H1 (cell line): Measurements from ENCODE around the gene PGM2L1. TPM values are rescaled to one million over a fixed set of nuclear protein-coding genes. Genes with fewer than 3 reads are reported as not detected.

Source experiments
- CTCF ChIA-PET: fragments of 300-600 bp; sonication (Branson Sonifier 250); formaldehyde crosslinking; loops from one replicate; lab custom pipeline; 2021; ENCODE audit not compliant: partially characterized antibody; lab: Charles Lee
- POLR2A ChIA-PET: fragments of 300-600 bp; sonication (Branson Sonifier 250); formaldehyde crosslinking; loops from one replicate; lab custom pipeline; 2021; ENCODE audit warnings: inconsistent platforms; ENCODE audit not compliant: partially characterized antibody; lab: Charles Lee
- DNase-seq, 2 experiments: peaks; one replicate each; pipeline versions ENCODE4 v3.0.0 to v3.0.0-alpha.2; 2010 to 2022; ENCODE audit warnings: low spot score in 2 of 2, low read depth in 1 of 2, mixed read lengths in 1 of 2
- FAIRE-seq: peaks from 2 replicates; lab custom pipeline; 2011; peaks lifted over from hg19 to GRCh38; lab: Jason Lieb, UNC
- H2AFZ ChIP-seq: 2 replicates; pipeline ENCODE4 v1.8.1; 2012; ENCODE audit warnings: low read length, inconsistent platforms
- H2AK5ac ChIP-seq: 2 replicates; pipeline ENCODE4 v1.6.1; 2013; ENCODE audit warnings: low read depth, low read length
- H2BK120ac ChIP-seq: replicated peaks from 2 replicates; pipeline ENCODE3; 2013; ENCODE audit warnings: low read depth, low read length, inconsistent platforms
- H2BK12ac ChIP-seq: 2 replicates; pipeline ENCODE4 v1.6.1; 2013; ENCODE audit warnings: low read depth, low read length
- H2BK15ac ChIP-seq: 2 replicates; pipeline ENCODE4 v1.6.1; 2013; ENCODE audit warnings: low read length
- H2BK20ac ChIP-seq: 2 replicates; pipeline ENCODE4 v1.6.1; 2013; ENCODE audit warnings: low read length
- H2BK5ac ChIP-seq: 2 replicates; pipeline ENCODE4 v1.6.1; 2013; ENCODE audit warnings: low read depth, low read length
- H3K14ac ChIP-seq: 2 replicates; pipeline ENCODE4 v1.6.1; 2013; ENCODE audit warnings: inconsistent platforms; ENCODE audit not compliant: insufficient read length
- H3K18ac ChIP-seq: 2 replicates; pipeline ENCODE4 v1.6.1; 2013; ENCODE audit warnings: low read length; ENCODE audit errors: extremely low read depth
- H3K23ac ChIP-seq: 2 replicates; pipeline ENCODE4 v1.6.1; 2013; ENCODE audit warnings: inconsistent platforms; ENCODE audit not compliant: insufficient read length
- H3K23me2 ChIP-seq: 2 replicates; pipeline ENCODE4 v1.6.1; 2013; ENCODE audit warnings: low read depth, low read length
- H3K27ac ChIP-seq: 2 replicates; pipeline ENCODE4 v1.6.1; 2011; ENCODE audit warnings: low read depth, low read length, inconsistent platforms
- H3K27me3 ChIP-seq, 4 experiments: replicated peaks in 1 of 4; 1 replicate in 1 of 4; 2 replicates in 3 of 4; pipeline versions ENCODE4 v1.6.1 to v1.8.1; 2011 to 2013; ENCODE audit warnings: low read length in 3 of 4, mild to moderate bottlenecking in 3 of 4, inconsistent platforms in 2 of 4, mixed read lengths in 2 of 4, moderate library complexity in 1 of 4; ENCODE audit not compliant: control insufficient read depth in 3 of 4, insufficient read depth in 3 of 4; ENCODE audit errors: extremely low read depth in 1 of 4
- H3K36me3 ChIP-seq, 4 experiments: 2 replicates each; pipeline versions ENCODE4 v1.6.1 to v1.8.1; 2011 to 2013; ENCODE audit warnings: mild to moderate bottlenecking in 4 of 4, low read length in 3 of 4, moderate library complexity in 2 of 4, control low read depth in 1 of 4, inconsistent platforms in 1 of 4; ENCODE audit not compliant: insufficient read depth in 4 of 4, control insufficient read depth in 2 of 4
- H3K4ac ChIP-seq: replicated peaks from 2 replicates; pipeline ENCODE3; 2013; ENCODE audit warnings: low read length, low read depth, mixed read lengths, inconsistent platforms; ENCODE audit not compliant: insufficient read length
- H3K4me1 ChIP-seq, 4 experiments: replicated peaks in 1 of 4; 1 replicate in 1 of 4; 2 replicates in 3 of 4; pipeline versions ENCODE4 v1.6.1 to v1.8.1; 2011 to 2013; ENCODE audit warnings: low read length in 3 of 4, inconsistent platforms in 2 of 4, mixed read lengths in 1 of 4; ENCODE audit not compliant: insufficient read depth in 4 of 4, control insufficient read depth in 3 of 4
- H3K4me2 ChIP-seq, 2 experiments: 2 replicates each; pipeline versions ENCODE4 v1.6.1 to v1.8.1; 2011 to 2013; ENCODE audit warnings: low read depth in 2 of 2, low read length in 2 of 2, control low read depth in 1 of 2, inconsistent platforms in 1 of 2, mild to moderate bottlenecking in 1 of 2; ENCODE audit not compliant: insufficient read depth in 1 of 2
- H3K4me3 ChIP-seq, 4 experiments: fragments of 200-600, 300-600 bp in 1 of 4; sonication (generic), shearing (Covaris generic), sonication (Bioruptor Twin) in 1 of 4; 2 replicates each; pipeline versions ENCODE4 v1.5.1 to v1.8.1; 2011 to 2016; ENCODE audit warnings: low read length in 4 of 4, low read depth in 3 of 4, control low read depth in 2 of 4, inconsistent platforms in 2 of 4, mild to moderate bottlenecking in 2 of 4, mixed read lengths in 1 of 4, moderate library complexity in 1 of 4; ENCODE audit not compliant: insufficient read depth in 2 of 4; ENCODE audit errors: extremely low read depth in 1 of 4
- H3K56ac ChIP-seq: replicated peaks from 2 replicates; pipeline ENCODE3; 2013; ENCODE audit warnings: low read depth, mild to moderate bottlenecking, mixed read lengths, low read length, inconsistent platforms; ENCODE audit not compliant: insufficient read length
- H3K79me1 ChIP-seq: 2 replicates; pipeline ENCODE4 v1.6.1; 2013; ENCODE audit warnings: low read depth, low read length, control low read depth
- H3K79me2 ChIP-seq, 2 experiments: 2 replicates each; pipeline versions ENCODE4 v1.6.1 to v1.8.1; 2012 to 2013; ENCODE audit warnings: low read length in 2 of 2, mild to moderate bottlenecking in 2 of 2, inconsistent platforms in 1 of 2; ENCODE audit not compliant: insufficient read depth in 2 of 2, control insufficient read depth in 1 of 2
- H3K9ac ChIP-seq, 4 experiments: replicated peaks in 1 of 4; 1 replicate in 1 of 4; 2 replicates in 3 of 4; pipeline versions ENCODE4 v1.6.1 to v1.8.1; 2011 to 2013; ENCODE audit warnings: low read depth in 3 of 4, low read length in 3 of 4, control low read depth in 2 of 4, mild to moderate bottlenecking in 2 of 4, moderate library complexity in 2 of 4, inconsistent platforms in 1 of 4; ENCODE audit errors: extremely low read depth in 1 of 4
- H3K9me3 ChIP-seq, 2 experiments: 2 replicates each; pipeline versions ENCODE4 v1.6.1 to v1.8.1; 2012 to 2013; ENCODE audit warnings: mild to moderate bottlenecking in 2 of 2, moderate library complexity in 2 of 2, control low read depth in 1 of 2, inconsistent platforms in 1 of 2, low read depth in 1 of 2, low read length in 1 of 2, mixed read lengths in 1 of 2; ENCODE audit not compliant: insufficient read depth in 2 of 2
- H4K20me1 ChIP-seq, 2 experiments: replicated peaks in 1 of 2; 2 replicates each; pipeline versions ENCODE3 to v1.8.1; 2011 to 2013; ENCODE audit warnings: inconsistent platforms in 2 of 2, low read length in 2 of 2, mild to moderate bottlenecking in 1 of 2; ENCODE audit not compliant: insufficient read depth in 2 of 2, control insufficient read depth in 1 of 2
- H4K5ac ChIP-seq: 2 replicates; pipeline ENCODE4 v1.6.1; 2013; ENCODE audit warnings: low read length, low read depth, mixed read lengths, inconsistent platforms; ENCODE audit not compliant: insufficient read length
- H4K8ac ChIP-seq: 2 replicates; pipeline ENCODE4 v1.8.0; 2013; ENCODE audit warnings: mild to moderate bottlenecking, moderate library complexity, low read length, inconsistent platforms; ENCODE audit not compliant: insufficient read depth; ENCODE audit errors: extremely low read depth
- H4K91ac ChIP-seq: replicated peaks from 2 replicates; pipeline ENCODE3; 2013; ENCODE audit warnings: low read length, mixed read lengths, inconsistent platforms; ENCODE audit not compliant: insufficient read length
- ASH2L ChIP-seq: fragments of 200-600, 300-600 bp; sonication (generic); IDR thresholded peaks from one replicate; pipeline ENCODE4 v1.7.1; 2017; ENCODE audit warnings: low read length
- CBX5 ChIP-seq: fragments of 300-800, 300-1000 bp; sonication (generic); IDR thresholded peaks from 2 replicates; pipeline ENCODE4 v1.7.1; 2016; ENCODE audit warnings: antibody characterized with exemption, low read length, low read depth
- CTBP2 ChIP-seq: IDR thresholded peaks from 2 replicates; pipeline ENCODE4 v1.7.0; 2011; ENCODE audit warnings: borderline replicate concordance, mild to moderate bottlenecking, moderate library complexity, mixed read lengths, low read length; ENCODE audit not compliant: insufficient read depth, insufficient read length
- EZH2 ChIP-seq: fragments of 200-600 bp; sonication (generic); IDR thresholded peaks from 2 replicates; pipeline ENCODE4 v1.7.1; 2012; ENCODE audit warnings: low read depth, mild to moderate bottlenecking, moderate library complexity, low read length, inconsistent platforms; ENCODE audit not compliant: severe bottlenecking
- JUN ChIP-seq: IDR thresholded peaks from 2 replicates; pipeline ENCODE4 v1.6.1; 2011; ENCODE audit warnings: low read depth, mild to moderate bottlenecking, improper control_type of control experiment, low read length
- POLR2AphosphoS5 ChIP-seq: IDR thresholded peaks from 2 replicates; pipeline ENCODE4 v1.6.1; 2011; ENCODE audit warnings: low read depth, low read length
- RFX5 ChIP-seq: IDR thresholded peaks from 2 replicates; pipeline ENCODE4 v1.6.1; 2011; ENCODE audit warnings: low read depth, low read length, improper control_type of control experiment, borderline replicate concordance
- SIRT6 ChIP-seq: IDR thresholded peaks from one replicate; pipeline ENCODE4 v1.7.1; 2012; ENCODE audit warnings: low read length, inconsistent platforms
- SP2 ChIP-seq: IDR thresholded peaks from 2 replicates; pipeline ENCODE4 v1.6.1; 2012; ENCODE audit warnings: mild to moderate bottlenecking, low read length, inconsistent platforms
- TBP ChIP-seq: IDR thresholded peaks from 2 replicates; pipeline ENCODE4 v1.6.1; 2011; ENCODE audit warnings: low read depth, low read length, improper control_type of control experiment
- TCF12 ChIP-seq: IDR thresholded peaks from 2 replicates; pipeline ENCODE4 v1.6.1; 2011; ENCODE audit warnings: low read depth, mild to moderate bottlenecking, low read length
- TEAD4 ChIP-seq: IDR thresholded peaks from 2 replicates; pipeline ENCODE4 v1.6.1; 2012; ENCODE audit warnings: low read depth, low read length, inconsistent platforms, mixed read lengths
- polyA plus RNA-seq, 7 experiments: library from polyadenylated mRNA; depleted of rRNA in 3 of 7; stranded (reverse) in 5 of 7; unstranded in 2 of 7; fragments of >200 nt in 5 of 7; fragments of 200-250 nt in 2 of 7; gene quantifications; 1 replicate in 5 of 7; 2 replicates in 1 of 7; 4 replicates in 1 of 7; pipeline versions ENCODE4 v1.2.1 to v1.2.3, GENCODE V29; 2011 to 2013; ENCODE audit warnings: missing spikeins in 2 of 7, mixed read lengths in 2 of 7
- total RNA-seq: library from RNA; stranded (reverse); fragmentation: NEBNext Ultra II Directional; extraction: Animal tissue kit (Norgen Biotek cat#: 25700); gene quantifications from 2 replicates; pipeline ENCODE4 v1.2.1, GENCODE V29; 2021
- TF ChIP-seq, protein P1 (sequence below): IDR thresholded peaks from 2 replicates; pipeline ENCODE4 v1.6.1; 2012; ENCODE audit warnings: inconsistent platforms
- TF ChIP-seq, protein P2 (sequence below), 3 experiments: IDR thresholded peaks; 1 replicate in 2 of 3; 2 replicates in 1 of 3; pipeline versions ENCODE4 v1.5.1 to v1.6.1; 2011; ENCODE audit warnings: low read length in 3 of 3, mild to moderate bottlenecking in 3 of 3, inconsistent platforms in 2 of 3, low read depth in 1 of 3, moderate library complexity in 1 of 3; ENCODE audit not compliant: insufficient read depth in 1 of 3; ENCODE audit errors: control extremely low read depth in 1 of 3

PGM2L1 gene
- total and polyA plus RNA-seq, 2 of the 8 experiments (the other 6 are each of a cell fraction or from before 2014, with no cell fraction given): 5.0 to 42.7 TPM

DNA sequence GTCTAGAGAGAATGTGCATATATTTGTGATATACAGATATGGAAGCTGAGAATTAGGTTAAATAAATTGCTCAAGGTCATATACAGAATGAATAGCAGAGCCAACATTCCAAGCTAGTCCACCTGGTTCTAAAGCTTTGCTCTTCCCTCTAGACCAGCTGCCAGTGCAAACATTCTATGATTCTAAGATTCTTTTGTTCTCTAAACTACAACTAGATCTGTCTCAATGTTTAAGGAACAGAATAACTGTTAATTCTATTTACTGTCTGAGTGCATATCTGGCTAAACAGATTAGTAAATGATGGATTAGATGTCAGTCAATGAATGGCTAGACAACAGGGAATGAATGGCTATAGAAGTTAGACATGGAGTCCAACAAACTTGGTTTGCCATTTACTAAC is 49.5 kb upstream of the PGM2L1 start:
- H4K5ac ChIP-seq: no peak overlapping the region
- H2BK20ac ChIP-seq: no peak overlapping the region
- H4K8ac ChIP-seq: no peak overlapping the region
- no peak for DNase-seq
- H3K4me1 ChIP-seq: peaks cover 2 to 7% (median 4%) of the 10 kb centered on the region in 4 experiments; a peak in 5 of 7 replicates
- POLR2A ChIA-PET: no interaction called here
- no peaks in the 10 kb centered on the region for H3K79me1 ChIP-seq
- no peak overlapping the region for H3K23ac ChIP-seq
- H3K36me3 ChIP-seq: no peaks in the 10 kb centered on the region
- H3K9ac ChIP-seq: no peak overlapping the region
- H3K18ac ChIP-seq: no peak overlapping the region
- H3K27me3 ChIP-seq: no peaks in the 10 kb centered on the region
- no peak overlapping the region for H3K27ac ChIP-seq
- no peak overlapping the region for H3K4me2 ChIP-seq
- H4K20me1 ChIP-seq: no peaks in the 10 kb centered on the region
- no peak overlapping the region for H3K4ac ChIP-seq
- no peak overlapping the region for H4K91ac ChIP-seq
- no peak overlapping the region for H2BK12ac ChIP-seq
- no peak overlapping the region for H2AK5ac ChIP-seq
- no peaks in the 10 kb centered on the region for H3K9me3 ChIP-seq
- H2BK5ac ChIP-seq: no peak overlapping the region
- no peak overlapping the region for H3K56ac ChIP-seq
- no peak overlapping the region for H2BK120ac ChIP-seq
- H3K14ac ChIP-seq: no peak overlapping the region
- H3K79me2 ChIP-seq: no peaks in the 10 kb centered on the region
- H3K23me2 ChIP-seq: no peaks in the 10 kb centered on the region
- H2BK15ac ChIP-seq: no peak overlapping the region
- H2AFZ ChIP-seq: no peak overlapping the region
- H3K4me3 ChIP-seq: no peak overlapping the region
- FAIRE-seq: no peak
- CTCF ChIA-PET: interaction anchor here (0.7 to 8.6 kb wide), 10 partner anchors 11 to 192 kb away, joined by 3 to 291 read pairs (median 6); no protein-coding TSS in a partner anchor
- no peak for TF ChIP-seq TCF12
- TF ChIP-seq, protein P1, sequence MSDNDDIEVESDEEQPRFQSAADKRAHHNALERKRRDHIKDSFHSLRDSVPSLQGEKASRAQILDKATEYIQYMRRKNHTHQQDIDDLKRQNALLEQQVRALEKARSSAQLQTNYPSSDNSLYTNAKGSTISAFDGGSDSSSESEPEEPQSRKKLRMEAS: no peak
- no peak for TF ChIP-seq RFX5
- no peak for TF ChIP-seq POLR2AphosphoS5
- no peak for TF ChIP-seq SIRT6
- TF ChIP-seq ASH2L: no peak
- TF ChIP-seq EZH2: no peak
- TF ChIP-seq TEAD4: no peak
- TF ChIP-seq SP2: no peak
- no peak for TF ChIP-seq CBX5
- TF ChIP-seq, protein P2, sequence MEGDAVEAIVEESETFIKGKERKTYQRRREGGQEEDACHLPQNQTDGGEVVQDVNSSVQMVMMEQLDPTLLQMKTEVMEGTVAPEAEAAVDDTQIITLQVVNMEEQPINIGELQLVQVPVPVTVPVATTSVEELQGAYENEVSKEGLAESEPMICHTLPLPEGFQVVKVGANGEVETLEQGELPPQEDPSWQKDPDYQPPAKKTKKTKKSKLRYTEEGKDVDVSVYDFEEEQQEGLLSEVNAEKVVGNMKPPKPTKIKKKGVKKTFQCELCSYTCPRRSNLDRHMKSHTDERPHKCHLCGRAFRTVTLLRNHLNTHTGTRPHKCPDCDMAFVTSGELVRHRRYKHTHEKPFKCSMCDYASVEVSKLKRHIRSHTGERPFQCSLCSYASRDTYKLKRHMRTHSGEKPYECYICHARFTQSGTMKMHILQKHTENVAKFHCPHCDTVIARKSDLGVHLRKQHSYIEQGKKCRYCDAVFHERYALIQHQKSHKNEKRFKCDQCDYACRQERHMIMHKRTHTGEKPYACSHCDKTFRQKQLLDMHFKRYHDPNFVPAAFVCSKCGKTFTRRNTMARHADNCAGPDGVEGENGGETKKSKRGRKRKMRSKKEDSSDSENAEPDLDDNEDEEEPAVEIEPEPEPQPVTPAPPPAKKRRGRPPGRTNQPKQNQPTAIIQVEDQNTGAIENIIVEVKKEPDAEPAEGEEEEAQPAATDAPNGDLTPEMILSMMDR (IDR thresholded peaks at IDR 0.05; ENCODE audit: control extremely low read depth in 1 of 3, insufficient read depth in 1 of 3, low read depth in 1 of 3, low read length in 3 of 3): no peak
- no peak for TF ChIP-seq JUN
- TF ChIP-seq TBP: no peak
- TF ChIP-seq CTBP2: no peak
